H1 (cell line): ENCODE results near the gene RCAN2. TPM values are rescaled to one million over a fixed set of nuclear protein-coding genes. Genes with fewer than 3 reads are reported as not detected.

Experiments used
- CTCF ChIA-PET: fragments of 300-600 bp; sonication (Branson Sonifier 250); formaldehyde crosslinking; loops from one replicate; lab custom pipeline; 2021; ENCODE audit not compliant: partially characterized antibody; lab: Charles Lee
- POLR2A ChIA-PET: fragments of 300-600 bp; sonication (Branson Sonifier 250); formaldehyde crosslinking; loops from one replicate; lab custom pipeline; 2021; ENCODE audit warnings: inconsistent platforms; ENCODE audit not compliant: partially characterized antibody; lab: Charles Lee
- DNase-seq, 2 experiments: peaks; one replicate each; pipeline versions ENCODE4 v3.0.0 to v3.0.0-alpha.2; 2010 to 2022; ENCODE audit warnings: low spot score in 2 of 2, low read depth in 1 of 2, mixed read lengths in 1 of 2
- FAIRE-seq: peaks from 2 replicates; lab custom pipeline; 2011; peaks lifted over from hg19 to GRCh38; lab: Jason Lieb, UNC
- H2AFZ ChIP-seq: 2 replicates; pipeline ENCODE4 v1.8.1; 2012; ENCODE audit warnings: low read length, inconsistent platforms
- H2AK5ac ChIP-seq: 2 replicates; pipeline ENCODE4 v1.6.1; 2013; ENCODE audit warnings: low read depth, low read length
- H2BK120ac ChIP-seq: replicated peaks from 2 replicates; pipeline ENCODE3; 2013; ENCODE audit warnings: low read depth, low read length, inconsistent platforms
- H2BK12ac ChIP-seq: 2 replicates; pipeline ENCODE4 v1.6.1; 2013; ENCODE audit warnings: low read depth, low read length
- H2BK15ac ChIP-seq: 2 replicates; pipeline ENCODE4 v1.6.1; 2013; ENCODE audit warnings: low read length
- H2BK20ac ChIP-seq: 2 replicates; pipeline ENCODE4 v1.6.1; 2013; ENCODE audit warnings: low read length
- H2BK5ac ChIP-seq: 2 replicates; pipeline ENCODE4 v1.6.1; 2013; ENCODE audit warnings: low read depth, low read length
- H3K14ac ChIP-seq: 2 replicates; pipeline ENCODE4 v1.6.1; 2013; ENCODE audit warnings: inconsistent platforms; ENCODE audit not compliant: insufficient read length
- H3K18ac ChIP-seq: 2 replicates; pipeline ENCODE4 v1.6.1; 2013; ENCODE audit warnings: low read length; ENCODE audit errors: extremely low read depth
- H3K23ac ChIP-seq: 2 replicates; pipeline ENCODE4 v1.6.1; 2013; ENCODE audit warnings: inconsistent platforms; ENCODE audit not compliant: insufficient read length
- H3K23me2 ChIP-seq: 2 replicates; pipeline ENCODE4 v1.6.1; 2013; ENCODE audit warnings: low read depth, low read length
- H3K27ac ChIP-seq: 2 replicates; pipeline ENCODE4 v1.6.1; 2011; ENCODE audit warnings: low read depth, low read length, inconsistent platforms
- H3K27me3 ChIP-seq, 4 experiments: replicated peaks in 1 of 4; 1 replicate in 1 of 4; 2 replicates in 3 of 4; pipeline versions ENCODE4 v1.6.1 to v1.8.1; 2011 to 2013; ENCODE audit warnings: low read length in 3 of 4, mild to moderate bottlenecking in 3 of 4, inconsistent platforms in 2 of 4, mixed read lengths in 2 of 4, moderate library complexity in 1 of 4; ENCODE audit not compliant: control insufficient read depth in 3 of 4, insufficient read depth in 3 of 4; ENCODE audit errors: extremely low read depth in 1 of 4
- H3K36me3 ChIP-seq, 4 experiments: 2 replicates each; pipeline versions ENCODE4 v1.6.1 to v1.8.1; 2011 to 2013; ENCODE audit warnings: mild to moderate bottlenecking in 4 of 4, low read length in 3 of 4, moderate library complexity in 2 of 4, control low read depth in 1 of 4, inconsistent platforms in 1 of 4; ENCODE audit not compliant: insufficient read depth in 4 of 4, control insufficient read depth in 2 of 4
- H3K4ac ChIP-seq: replicated peaks from 2 replicates; pipeline ENCODE3; 2013; ENCODE audit warnings: low read length, low read depth, mixed read lengths, inconsistent platforms; ENCODE audit not compliant: insufficient read length
- H3K4me1 ChIP-seq, 4 experiments: replicated peaks in 1 of 4; 1 replicate in 1 of 4; 2 replicates in 3 of 4; pipeline versions ENCODE4 v1.6.1 to v1.8.1; 2011 to 2013; ENCODE audit warnings: low read length in 3 of 4, inconsistent platforms in 2 of 4, mixed read lengths in 1 of 4; ENCODE audit not compliant: insufficient read depth in 4 of 4, control insufficient read depth in 3 of 4
- H3K4me2 ChIP-seq, 2 experiments: 2 replicates each; pipeline versions ENCODE4 v1.6.1 to v1.8.1; 2011 to 2013; ENCODE audit warnings: low read depth in 2 of 2, low read length in 2 of 2, control low read depth in 1 of 2, inconsistent platforms in 1 of 2, mild to moderate bottlenecking in 1 of 2; ENCODE audit not compliant: insufficient read depth in 1 of 2
- H3K4me3 ChIP-seq, 4 experiments: fragments of 200-600, 300-600 bp in 1 of 4; sonication (generic), shearing (Covaris generic), sonication (Bioruptor Twin) in 1 of 4; 2 replicates each; pipeline versions ENCODE4 v1.5.1 to v1.8.1; 2011 to 2016; ENCODE audit warnings: low read length in 4 of 4, low read depth in 3 of 4, control low read depth in 2 of 4, inconsistent platforms in 2 of 4, mild to moderate bottlenecking in 2 of 4, mixed read lengths in 1 of 4, moderate library complexity in 1 of 4; ENCODE audit not compliant: insufficient read depth in 2 of 4; ENCODE audit errors: extremely low read depth in 1 of 4
- H3K56ac ChIP-seq: replicated peaks from 2 replicates; pipeline ENCODE3; 2013; ENCODE audit warnings: low read depth, mild to moderate bottlenecking, mixed read lengths, low read length, inconsistent platforms; ENCODE audit not compliant: insufficient read length
- H3K79me1 ChIP-seq: 2 replicates; pipeline ENCODE4 v1.6.1; 2013; ENCODE audit warnings: low read depth, low read length, control low read depth
- H3K79me2 ChIP-seq, 2 experiments: 2 replicates each; pipeline versions ENCODE4 v1.6.1 to v1.8.1; 2012 to 2013; ENCODE audit warnings: low read length in 2 of 2, mild to moderate bottlenecking in 2 of 2, inconsistent platforms in 1 of 2; ENCODE audit not compliant: insufficient read depth in 2 of 2, control insufficient read depth in 1 of 2
- H3K9ac ChIP-seq, 4 experiments: replicated peaks in 1 of 4; 1 replicate in 1 of 4; 2 replicates in 3 of 4; pipeline versions ENCODE4 v1.6.1 to v1.8.1; 2011 to 2013; ENCODE audit warnings: low read depth in 3 of 4, low read length in 3 of 4, control low read depth in 2 of 4, mild to moderate bottlenecking in 2 of 4, moderate library complexity in 2 of 4, inconsistent platforms in 1 of 4; ENCODE audit errors: extremely low read depth in 1 of 4
- H3K9me3 ChIP-seq, 2 experiments: 2 replicates each; pipeline versions ENCODE4 v1.6.1 to v1.8.1; 2012 to 2013; ENCODE audit warnings: mild to moderate bottlenecking in 2 of 2, moderate library complexity in 2 of 2, control low read depth in 1 of 2, inconsistent platforms in 1 of 2, low read depth in 1 of 2, low read length in 1 of 2, mixed read lengths in 1 of 2; ENCODE audit not compliant: insufficient read depth in 2 of 2
- H4K20me1 ChIP-seq, 2 experiments: replicated peaks in 1 of 2; 2 replicates each; pipeline versions ENCODE3 to v1.8.1; 2011 to 2013; ENCODE audit warnings: inconsistent platforms in 2 of 2, low read length in 2 of 2, mild to moderate bottlenecking in 1 of 2; ENCODE audit not compliant: insufficient read depth in 2 of 2, control insufficient read depth in 1 of 2
- H4K5ac ChIP-seq: 2 replicates; pipeline ENCODE4 v1.6.1; 2013; ENCODE audit warnings: low read length, low read depth, mixed read lengths, inconsistent platforms; ENCODE audit not compliant: insufficient read length
- H4K8ac ChIP-seq: 2 replicates; pipeline ENCODE4 v1.8.0; 2013; ENCODE audit warnings: mild to moderate bottlenecking, moderate library complexity, low read length, inconsistent platforms; ENCODE audit not compliant: insufficient read depth; ENCODE audit errors: extremely low read depth
- H4K91ac ChIP-seq: replicated peaks from 2 replicates; pipeline ENCODE3; 2013; ENCODE audit warnings: low read length, mixed read lengths, inconsistent platforms; ENCODE audit not compliant: insufficient read length
- CEBPB ChIP-seq: IDR thresholded peaks from 2 replicates; pipeline ENCODE4 v1.6.1; 2012; ENCODE audit warnings: low read depth, low read length
- CREB1 ChIP-seq: IDR thresholded peaks from 2 replicates; pipeline ENCODE4 v1.6.1; 2012; ENCODE audit warnings: inconsistent platforms
- CTBP2 ChIP-seq: IDR thresholded peaks from 2 replicates; pipeline ENCODE4 v1.7.0; 2011; ENCODE audit warnings: borderline replicate concordance, mild to moderate bottlenecking, moderate library complexity, mixed read lengths, low read length; ENCODE audit not compliant: insufficient read depth, insufficient read length
- HDAC2 ChIP-seq, 2 experiments: fragments of 300-600 bp in 1 of 2; sonication (generic) in 1 of 2; IDR thresholded peaks; 2 replicates each; pipeline ENCODE4 v1.6.1; 2011 to 2012; ENCODE audit warnings: low read depth in 2 of 2, low read length in 2 of 2, mild to moderate bottlenecking in 2 of 2, moderate library complexity in 2 of 2, borderline replicate concordance in 1 of 2, inconsistent platforms in 1 of 2
- HDAC6 ChIP-seq: IDR thresholded peaks from one replicate; pipeline ENCODE4 v1.7.1; 2012; ENCODE audit warnings: low read depth, mild to moderate bottlenecking, inconsistent platforms, low read length, moderate library complexity
- NANOG ChIP-seq: IDR thresholded peaks from 2 replicates; pipeline ENCODE4 v1.6.1; 2011; ENCODE audit warnings: low read length, low read depth, mild to moderate bottlenecking, inconsistent platforms; ENCODE audit not compliant: insufficient read depth, poor library complexity, severe bottlenecking
- POLR2AphosphoS5 ChIP-seq: IDR thresholded peaks from 2 replicates; pipeline ENCODE4 v1.6.1; 2011; ENCODE audit warnings: low read depth, low read length
- SUZ12 ChIP-seq: fragments of 200-600 bp; sonication (generic); IDR thresholded peaks from 2 replicates; pipeline ENCODE4 v1.6.1; 2012; ENCODE audit warnings: mild to moderate bottlenecking, inconsistent platforms, low read length, moderate library complexity, mixed read lengths
- TEAD4 ChIP-seq: IDR thresholded peaks from 2 replicates; pipeline ENCODE4 v1.6.1; 2012; ENCODE audit warnings: low read depth, low read length, inconsistent platforms, mixed read lengths
- WGBS, 2 experiments: shearing (Covaris generic) in 1 of 2; methylation state at CpG; one replicate each; pipeline versions ENCODE4 v1.1.6 to v1.1.7; 2013 to 2015; ENCODE audit warnings: low lambda C conversion rate in 2 of 2, mixed read lengths in 2 of 2, inconsistent platforms in 1 of 2, low coverage in 1 of 2, missing lambda C conversion rate in 1 of 2; ENCODE audit not compliant: insufficient replicate concordance in 2 of 2, insufficient coverage in 1 of 2, insufficient read length in 1 of 2; ENCODE audit errors: extremely low coverage in 1 of 2, missing lambda C conversion rate in 1 of 2; 5-methylcytosine and 5-hydroxymethylcytosine counted together
- polyA plus RNA-seq, 7 experiments: library from polyadenylated mRNA; depleted of rRNA in 3 of 7; stranded (reverse) in 5 of 7; unstranded in 2 of 7; fragments of >200 nt in 5 of 7; fragments of 200-250 nt in 2 of 7; gene quantifications; 1 replicate in 5 of 7; 2 replicates in 1 of 7; 4 replicates in 1 of 7; pipeline versions ENCODE4 v1.2.1 to v1.2.3, GENCODE V29; 2011 to 2013; ENCODE audit warnings: missing spikeins in 2 of 7, mixed read lengths in 2 of 7
- total RNA-seq: library from RNA; stranded (reverse); fragmentation: NEBNext Ultra II Directional; extraction: Animal tissue kit (Norgen Biotek cat#: 25700); gene quantifications from 2 replicates; pipeline ENCODE4 v1.2.1, GENCODE V29; 2021
- TF ChIP-seq, protein P1 (sequence below): IDR thresholded peaks from 2 replicates; pipeline ENCODE4 v1.6.1; 2011; ENCODE audit warnings: low read depth, mild to moderate bottlenecking, low read length; ENCODE audit not compliant: insufficient read depth

RCAN2 gene
- total and polyA plus RNA-seq, 2 of the 8 experiments (the other 6 are each of a cell fraction or from before 2014, with no cell fraction given), result 5.0 to 8.5 TPM

DNA sequence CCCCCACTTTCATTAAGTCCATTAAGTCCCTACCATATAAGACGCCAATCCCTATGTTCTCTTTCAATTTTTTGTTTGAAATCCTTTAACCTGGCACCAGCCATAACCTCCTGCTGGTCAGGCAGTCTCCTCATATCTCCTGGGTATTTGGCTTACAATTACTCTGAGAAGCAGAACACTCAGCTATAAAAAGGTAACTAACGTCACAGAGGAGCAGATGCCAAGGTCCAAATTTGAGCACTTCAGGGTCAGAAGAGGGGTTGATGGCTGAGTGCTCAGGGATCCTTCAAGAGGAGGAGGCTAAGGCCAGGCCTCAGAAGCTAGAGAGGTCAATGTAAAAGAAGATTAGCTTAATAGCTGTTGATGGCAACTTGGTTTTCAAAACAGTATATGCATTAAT, 22.3 kb upstream of the RCAN2 start:
- no peak overlapping the region for H2BK120ac ChIP-seq
- no peaks in the 10 kb centered on the region for H3K79me1 ChIP-seq
- H3K18ac ChIP-seq, result no peak overlapping the region
- DNase-seq (no peak), FAIRE-seq (no peak)
- no peak overlapping the region for H3K14ac ChIP-seq
- H3K4me3 ChIP-seq, result no peak overlapping the region
- ChIA-PET CTCF (interaction anchor here (0.6 to 1.2 kb wide), 5 partner anchors 12 to 1578 kb away, joined by 3 to 9 read pairs (median 3); no protein-coding TSS in a partner anchor), POLR2A (no interaction called here)
- no peak overlapping the region for H2BK20ac ChIP-seq
- H3K4me1 ChIP-seq, result no peaks in the 10 kb centered on the region
- no peaks in the 10 kb centered on the region for H3K36me3 ChIP-seq
- no peaks in the 10 kb centered on the region for H3K27me3 ChIP-seq
- no peak overlapping the region for H3K27ac ChIP-seq
- H3K4me2 ChIP-seq, result no peak overlapping the region
- WGBS, 2 experiments, result 88% methylated on average over 2 of the region's 2 CpGs; no CpG with 5 or more reads in 1 of the 2 experiments
- H2BK5ac ChIP-seq, result no peak overlapping the region
- no peak overlapping the region for H2AK5ac ChIP-seq
- no peak overlapping the region for H4K8ac ChIP-seq
- H4K20me1 ChIP-seq, result no peaks in the 10 kb centered on the region
- H2BK12ac ChIP-seq, result no peak overlapping the region
- H2AFZ ChIP-seq, result no peak overlapping the region
- no peak overlapping the region for H3K23ac ChIP-seq
- no peaks in the 10 kb centered on the region for H3K9me3 ChIP-seq
- no peaks in the 10 kb centered on the region for H3K79me2 ChIP-seq
- H2BK15ac ChIP-seq, result no peak overlapping the region
- H3K56ac ChIP-seq, result no peak overlapping the region
- no peaks in the 10 kb centered on the region; the same call in 1 of the 2 replicates for H3K23me2 ChIP-seq
- H3K9ac ChIP-seq, result no peak overlapping the region
- no peak overlapping the region for H4K91ac ChIP-seq
- no peak overlapping the region for H3K4ac ChIP-seq
- H4K5ac ChIP-seq, result no peak overlapping the region
- TF ChIP-seq HDAC6 (no peak), CEBPB (no peak), NANOG (no peak), POLR2AphosphoS5 (no peak), CTBP2 (no peak), HDAC2 (IDR thresholded peaks at IDR 0.05; ENCODE audit: borderline replicate concordance in 1 of 2, low read depth in 2 of 2, low read length in 2 of 2) (no peak), CREB1 (no peak), TEAD4 (no peak), SUZ12 (no peak)
- TF ChIP-seq, protein P1, sequence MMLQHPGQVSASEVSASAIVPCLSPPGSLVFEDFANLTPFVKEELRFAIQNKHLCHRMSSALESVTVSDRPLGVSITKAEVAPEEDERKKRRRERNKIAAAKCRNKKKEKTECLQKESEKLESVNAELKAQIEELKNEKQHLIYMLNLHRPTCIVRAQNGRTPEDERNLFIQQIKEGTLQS, result no peak
